ENCODE measurements around the gene SMARCD2.
"Not testable (repeated sequence)": the region's sequence is repeated elsewhere in the genome, so short reads cannot be mapped to it uniquely, and the experiment has no call there.

SMARCD2 gene

GRCh38 chr17:63842540-63843386 is at the start of gene SMARCD2:
TSS of gene SMARCD2 (minus strand) at chr17:63842685. CDS start at chr17:63842674, 11 bp downstream.
- DNase-seq = peak; percentile 99

- not testable (repeated sequence) for DNase-seq
Measured at GRCh38 chr17:63889026-63889848, 46.8 kb upstream of the SMARCD2 start.

GRCh38 chr17:63885119-63885518 is 42.6 kb upstream of the SMARCD2 start:
- not testable (repeated sequence) for DNase-seq

GRCh38 chr17:63882626-63883126 is 40.2 kb upstream of the SMARCD2 start:
- not testable (repeated sequence) for DNase-seq

GRCh38 chr17:63881935-63882601 is 39.6 kb upstream of the SMARCD2 start, which contains the start of gene GH2:
TSS of gene GH2 (minus strand) at chr17:63881944. CDS start at chr17:63881801, 143 bp downstream.
- DNase-seq = no peak

- DNase-seq = not testable (repeated sequence)
Measured at GRCh38 chr17:63881337-63881736, 38.9 kb upstream of the SMARCD2 start.

DNA sequence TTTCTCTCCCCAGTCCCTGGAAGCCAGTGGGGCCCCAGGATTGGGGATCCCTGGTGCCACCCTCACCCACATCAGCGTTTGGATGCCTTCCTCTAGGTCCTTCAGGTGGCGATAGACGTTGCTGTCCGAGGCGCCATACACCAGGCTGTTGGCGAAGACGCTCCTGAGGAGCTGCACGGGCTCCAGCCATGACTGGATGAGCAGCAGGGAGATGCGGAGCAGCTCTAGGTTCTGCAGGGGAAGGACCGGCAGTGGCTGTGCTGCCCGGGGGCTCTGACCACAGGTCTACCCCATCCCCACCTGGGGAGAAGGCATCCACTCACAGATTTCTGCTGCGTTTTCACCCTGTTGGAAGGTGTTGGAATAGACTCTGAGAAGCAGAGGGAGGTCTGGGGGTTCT is 38.2 kb upstream of the SMARCD2 start:
- no peak for DNase-seq

DNA sequence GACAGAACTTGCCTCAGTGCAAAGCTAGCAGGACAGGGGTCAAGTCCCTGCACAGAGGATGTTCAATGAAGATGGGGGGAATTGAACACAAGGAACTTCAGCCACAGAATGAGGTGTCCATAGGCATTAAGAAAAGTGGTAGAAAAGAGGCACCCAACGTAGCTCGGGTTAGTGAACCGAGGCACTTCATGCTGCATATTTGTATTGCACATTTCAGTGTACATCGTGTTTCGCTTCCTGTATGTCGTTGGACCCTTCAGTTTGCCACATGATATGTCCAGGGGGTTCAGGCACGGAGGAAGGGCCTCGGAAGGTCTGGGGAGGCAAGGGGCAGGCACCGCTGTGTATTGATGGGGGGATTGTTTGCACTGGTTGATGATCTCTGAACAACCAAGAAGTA is 35.9 kb upstream of the SMARCD2 start:
- not testable (repeated sequence) for DNase-seq

- not testable (repeated sequence) for DNase-seq
Measured at GRCh38 chr17:63874693-63875092, 32.2 kb upstream of the SMARCD2 start.

DNA sequence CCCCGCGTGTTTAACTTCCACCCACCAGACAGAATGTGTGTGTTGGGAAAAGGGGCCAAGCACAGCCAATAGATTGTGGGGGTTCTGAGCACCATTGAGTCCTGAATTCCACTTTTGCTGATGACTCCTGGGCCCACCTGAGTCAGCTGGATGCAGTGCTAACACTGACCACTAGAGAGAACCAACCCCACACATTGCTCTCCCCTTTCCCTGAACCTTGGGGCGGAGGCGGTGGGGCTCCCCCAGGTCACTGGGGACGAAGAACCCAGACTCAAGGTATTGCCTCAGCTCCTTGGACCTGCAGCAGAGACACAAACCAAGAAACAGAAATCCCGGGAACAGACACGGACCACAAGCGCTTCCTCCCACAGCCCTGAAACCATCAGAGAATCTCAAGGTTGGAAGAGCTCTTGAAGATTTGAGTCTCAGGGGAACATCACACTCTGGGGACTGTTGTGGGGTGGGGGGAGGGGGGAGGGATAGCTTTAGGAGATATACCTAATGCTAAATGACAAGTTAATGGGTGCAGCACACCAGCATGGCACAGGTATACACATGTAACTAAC is 31.7 kb upstream of the SMARCD2 start:
- not testable (repeated sequence) for DNase-seq

- DNase-seq = not testable (repeated sequence)
Measured at GRCh38 chr17:63873577-63873976, 31.1 kb upstream of the SMARCD2 start, which contains the start of gene CSH2. TSS of gene CSH2 (minus strand) at chr17:63873677. CDS start at chr17:63873614, 63 bp downstream.

GRCh38 chr17:63871646-63872365 is 29.3 kb upstream of the SMARCD2 start:
- DNase-seq = not testable (repeated sequence)

GRCh38 chr17:63870292-63870665 is 27.8 kb upstream of the SMARCD2 start:
- not testable (repeated sequence) for DNase-seq

DNA sequence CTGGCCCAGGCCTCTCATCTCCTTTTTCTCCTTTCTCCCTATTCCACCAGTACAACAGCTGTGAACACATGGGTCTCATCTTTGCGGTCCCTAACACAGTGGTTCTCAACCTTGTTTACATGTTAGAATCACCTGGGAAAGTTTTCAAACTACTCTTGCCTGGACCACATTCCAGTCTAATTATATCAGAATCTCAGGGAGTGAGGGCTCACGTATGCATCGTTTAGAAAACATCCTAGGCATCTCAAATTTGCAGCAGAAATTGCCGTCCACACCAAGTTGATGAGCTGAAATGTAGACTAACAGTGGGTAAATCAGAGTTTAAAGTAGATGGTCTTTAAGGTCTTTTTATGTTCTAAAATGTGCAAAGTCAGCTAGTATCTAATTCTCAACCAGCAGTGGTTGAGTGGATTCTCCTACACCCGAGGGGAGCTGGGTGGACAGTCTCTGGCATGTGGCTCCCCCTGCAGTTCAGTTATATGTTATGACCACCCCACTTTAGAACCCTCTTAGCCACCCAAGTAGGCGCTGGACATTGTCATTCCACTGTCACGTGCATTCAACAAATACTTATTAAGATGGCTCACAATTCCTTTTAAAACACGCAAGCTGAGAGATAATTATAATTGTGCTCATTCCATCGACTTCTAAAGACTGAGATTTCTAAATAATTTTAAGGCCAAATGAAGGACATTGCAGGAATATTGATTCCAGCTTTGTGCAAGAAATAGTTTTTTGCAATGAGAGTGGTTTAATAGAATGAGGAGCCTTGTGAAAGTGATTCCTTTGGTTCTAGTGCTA is 27.2 kb upstream of the SMARCD2 start:
- not testable (repeated sequence) for DNase-seq

DNA sequence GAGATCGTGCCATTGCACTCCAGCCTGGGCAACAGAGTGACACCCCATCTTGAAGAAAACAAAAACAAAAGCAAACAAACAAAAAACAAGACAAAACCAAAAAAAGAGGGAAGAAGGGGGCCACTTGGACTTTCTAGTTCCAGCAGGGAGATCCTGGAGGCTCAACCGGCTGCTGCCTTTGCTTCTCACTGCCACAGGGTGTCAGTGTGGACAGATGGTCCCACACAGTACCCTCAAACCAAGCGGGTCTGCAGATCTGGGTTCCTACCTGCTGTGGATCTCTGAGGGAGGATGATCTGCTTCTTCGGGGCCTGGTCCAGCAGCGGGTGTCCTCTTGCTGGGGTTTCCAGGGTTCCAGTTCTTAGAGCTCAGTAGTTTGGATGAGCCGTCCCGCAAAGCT is 24.1 kb upstream of the SMARCD2 start:
- not testable (repeated sequence) for DNase-seq

- DNase-seq = no peak
Measured at GRCh38 chr17:63859257-63859656, 16.8 kb upstream of the SMARCD2 start.

- not testable (repeated sequence) for DNase-seq
Measured at GRCh38 chr17:63856425-63856824, 13.9 kb upstream of the SMARCD2 start.

- no peak for DNase-seq
Measured at GRCh38 chr17:63855185-63855584, 12.7 kb upstream of the SMARCD2 start.

GRCh38 chr17:63854709-63855108 is 12.2 kb upstream of the SMARCD2 start:
- no peak for DNase-seq

GRCh38 chr17:63853260-63853659 is 10.8 kb upstream of the SMARCD2 start:
- DNase-seq = no peak

DNA sequence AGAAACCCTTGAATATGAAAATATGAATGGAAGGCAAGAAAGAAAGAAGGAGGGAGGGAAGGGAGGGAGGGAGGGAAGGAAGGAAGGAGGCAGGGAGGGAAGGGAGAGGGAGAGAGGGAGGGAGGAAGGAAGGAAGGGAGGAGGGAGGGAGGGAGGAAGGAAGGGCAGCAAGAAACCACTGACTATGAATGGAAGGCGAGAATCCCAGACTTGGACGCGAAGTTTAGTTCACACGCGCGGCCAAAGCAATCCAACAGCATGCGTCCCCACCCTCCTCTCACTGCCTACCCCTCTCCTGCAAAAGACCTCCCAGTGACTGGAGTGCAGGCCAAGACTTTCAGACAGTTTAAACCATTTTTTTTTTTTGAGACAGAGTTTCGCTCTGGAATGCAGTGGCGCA is 7.9 kb upstream of the SMARCD2 start:
- DNase-seq = no peak
